Panc1 (cell line): ENCODE measurements around the gene VEZF1. TPM values are rescaled to one million over a fixed set of nuclear protein-coding genes. Genes with fewer than 3 reads are reported as not detected.

Source experiments
- ATAC-seq: fragments of 200-7000 bp; cut with Tn5 transposase; 2 replicates; pipeline ENCODE4 v1.9.1; 2020; ENCODE audit warnings: mild to moderate bottlenecking, moderate library complexity
- BruUV-seq: library from RNA; stranded (reverse); fragments of 400-500 nt; replicated peaks from 2 replicates; lab custom pipeline; 2021; lab: Mats Ljungman, UMichigan
- CTCF ChIA-PET: fragments of 300-600 bp; sonication (Branson Sonifier 250); formaldehyde crosslinking; loops from one replicate; lab custom pipeline; 2022; ENCODE audit warnings: antibody characterized with exemption; lab: Charles Lee
- POLR2A ChIA-PET: fragments of 300-600 bp; sonication (Branson Sonifier 250); formaldehyde crosslinking; loops from one replicate; lab custom pipeline; 2022; ENCODE audit warnings: antibody characterized with exemption; lab: Charles Lee
- DNase-seq: peaks from one replicate; pipeline ENCODE4 v3.0.0-alpha.2; 2010; ENCODE audit warnings: low read depth, low spot score
- H3K27ac ChIP-seq: 2 replicates; pipeline ENCODE4 v1.5.1; 2011; ENCODE audit warnings: mild to moderate bottlenecking, low read length, inconsistent platforms
- H3K27me3 ChIP-seq: fragments of 200-500 bp; sonication (Bioruptor generic); 2 replicates; pipeline ENCODE4 v1.6.0; 2014; ENCODE audit warnings: low read length, inconsistent platforms; ENCODE audit not compliant: control insufficient read depth, insufficient read depth
- H3K36me3 ChIP-seq: fragments of 200-500 bp; sonication (Bioruptor generic); 2 replicates; pipeline ENCODE4 v1.5.1; 2014; ENCODE audit warnings: inconsistent platforms, mild to moderate bottlenecking, low read length, moderate library complexity; ENCODE audit not compliant: control insufficient read depth, insufficient read depth
- H3K4me1 ChIP-seq: 2 replicates; pipeline ENCODE4 v1.5.1; 2011; ENCODE audit warnings: inconsistent platforms, mild to moderate bottlenecking, low read length, moderate library complexity; ENCODE audit not compliant: control insufficient read depth, insufficient read depth
- H3K4me3 ChIP-seq, 2 experiments: 2 replicates each; pipeline ENCODE4 v1.5.1; 2011 to 2012; ENCODE audit warnings: low read depth in 2 of 2, low read length in 2 of 2, mild to moderate bottlenecking in 2 of 2, inconsistent platforms in 1 of 2, moderate library complexity in 1 of 2
- H3K9me3 ChIP-seq: fragments of 200-500 bp; sonication (Bioruptor generic); 2 replicates; pipeline ENCODE4 v1.5.1; 2014; ENCODE audit warnings: low read depth, mild to moderate bottlenecking, inconsistent platforms, low read length, moderate library complexity; ENCODE audit not compliant: control insufficient read depth, insufficient read depth
- CTCF ChIP-seq: fragments of 450-650 bp; IDR thresholded peaks from 2 replicates; pipeline ENCODE4 v1.5.1; 2017; ENCODE audit warnings: mild to moderate bottlenecking
- POLR2AphosphoS5 ChIP-seq: IDR thresholded peaks from 2 replicates; pipeline ENCODE4 v1.6.1; 2012; ENCODE audit warnings: mild to moderate bottlenecking, low read depth, low read length, moderate library complexity
- REST ChIP-seq, 2 experiments: IDR thresholded peaks; 2 replicates each; pipeline ENCODE4 v1.6.1; 2011 to 2012; ENCODE audit warnings: low read depth in 2 of 2, control low read depth in 1 of 2, low read length in 1 of 2, mild to moderate bottlenecking in 1 of 2, moderate library complexity in 1 of 2; ENCODE audit not compliant: insufficient read depth in 1 of 2
- SIN3A ChIP-seq: IDR thresholded peaks from 2 replicates; pipeline ENCODE4 v1.6.1; 2012; ENCODE audit warnings: low read depth, mild to moderate bottlenecking, low read length, moderate library complexity, borderline replicate concordance; ENCODE audit not compliant: insufficient read depth
- TCF7L2 ChIP-seq: IDR thresholded peaks from 2 replicates; pipeline ENCODE4 v1.6.1; 2011; ENCODE audit warnings: mild to moderate bottlenecking, low read depth, low read length, inconsistent platforms
- in situ Hi-C: cut with HindIII; loops from 2 replicates; pipeline ENCODE4 v1.10.0; 2016; ENCODE audit warnings: low sequenced_read_pairs, low pct_unique_long_range_greater_than_20kb
- intact Hi-C: fragments of 100-400 bp; cut with micrococcal nuclease; formaldehyde crosslinking; loops from one replicate; pipeline ENCODE4 v1.10.0; 2022; ENCODE audit not compliant: unreplicated experiment
- total RNA-seq: library from RNA; stranded (reverse); gene quantifications from one replicate; pipeline ENCODE4 v1.2.1, GENCODE V29; 2021; ENCODE audit not compliant: unreplicated experiment

The VEZF1 gene
- total RNA-seq, 1 experiment from 2014 or later, result 73.5 TPM

DNA sequence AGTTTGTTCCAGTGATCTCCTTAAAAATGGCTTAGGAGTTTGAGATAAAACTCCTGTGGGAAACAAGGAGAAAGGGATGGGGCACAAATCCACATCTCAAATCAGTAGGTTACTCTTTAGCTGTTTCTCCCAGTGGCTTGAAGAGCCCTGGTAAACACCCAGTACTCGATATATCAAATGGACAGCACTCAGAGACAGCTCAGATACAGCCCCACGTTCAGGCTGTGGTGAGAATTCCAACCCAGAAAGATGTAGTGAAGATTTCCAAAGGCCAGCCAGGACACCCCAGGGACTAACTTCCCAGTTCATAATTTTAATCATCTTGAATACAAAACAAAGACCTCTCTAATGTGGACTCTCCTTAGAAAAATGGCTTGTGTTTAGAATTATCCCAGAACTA lies 6.4 kb upstream of the VEZF1 start:
- Histone ChIP-seq H3K36me3 (peaks cover 26% of the 10 kb centered on the region), H3K9me3 (no peaks in the 10 kb centered on the region), H3K4me1 (peaks cover 81% of the 10 kb centered on the region), H3K27ac (peak overlapping the region; percentile 73), H3K4me3 (no peak overlapping the region), H3K27me3 (no peaks in the 10 kb centered on the region)
- in situ Hi-C loops, result no loop called here
- ATAC-seq (peak; percentile 19; the same call in 1 of the 2 replicates), DNase-seq (no peak)
- no TSS peak for BruUV-seq
- intact Hi-C loops, result loop anchor here (2.0 kb wide), 1 partner anchor 136 kb away; no protein-coding TSS in a partner anchor
- ChIA-PET CTCF (interaction anchor here (0.8 to 1.8 kb wide), 4 partner anchors 134 to 139 kb away, joined by 5 to 6 read pairs (median 5); no protein-coding TSS in a partner anchor), POLR2A (interaction anchor here (1.2 kb wide), 1 partner anchor 43 kb away, joined by 4 read pairs; no protein-coding TSS in a partner anchor)
- TF ChIP-seq CTCF (no peak), SIN3A (no peak), REST (IDR thresholded peaks at IDR 0.05; ENCODE audit: insufficient read depth in 1 of 2, low read depth in 2 of 2, low read length in 1 of 2) (no peak), TCF7L2 (no peak), POLR2AphosphoS5 (no peak)

DNA sequence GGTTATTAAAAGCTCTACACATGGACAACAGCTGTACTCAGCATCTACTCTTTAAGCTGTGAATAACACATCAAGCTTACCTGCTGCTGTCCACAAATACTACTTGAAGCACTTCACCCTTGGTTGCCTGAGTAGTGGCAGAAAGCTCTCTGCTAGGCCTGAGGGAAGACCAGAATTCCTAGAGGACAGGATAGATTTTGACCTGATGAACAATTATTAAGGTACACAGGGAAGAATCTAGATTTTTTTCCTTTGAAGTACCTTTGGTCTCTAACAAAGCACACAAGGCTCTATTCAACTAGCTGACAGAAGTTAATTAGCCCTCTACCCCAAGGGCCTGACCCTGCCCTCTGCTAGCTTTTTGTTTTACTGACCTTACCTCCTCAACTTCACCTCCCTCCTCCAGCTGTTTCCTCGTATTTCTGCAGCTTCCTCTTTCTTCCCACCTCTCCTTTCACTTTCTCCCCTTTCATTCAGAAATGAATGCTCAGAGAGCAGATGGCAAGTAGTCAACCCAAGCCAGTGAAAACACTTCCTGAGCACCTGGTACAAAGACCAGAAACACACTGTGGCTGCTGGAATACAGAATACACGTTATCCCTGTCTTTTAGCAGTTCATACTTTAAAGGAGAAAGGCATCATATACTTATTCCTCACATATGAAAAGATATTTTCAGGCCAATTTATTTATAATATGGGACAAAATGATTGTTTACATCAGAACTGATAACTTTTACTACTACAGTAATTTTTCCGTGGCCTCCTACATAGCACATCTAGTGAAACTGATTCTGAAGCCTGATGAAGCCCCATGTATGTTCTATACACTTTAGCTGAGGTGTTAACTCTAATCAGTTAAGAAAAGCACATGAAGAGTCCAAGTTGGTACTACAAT lies 5.7 kb upstream of the VEZF1 start:
- peak overlapping the region; percentile 73 for H3K27ac ChIP-seq
- TF ChIP-seq POLR2AphosphoS5 (peak; percentile 66), TCF7L2 (0 out of 2 replicates have a peak, but pooled peaks have one; percentile 11), SIN3A (no peak), REST (IDR thresholded peaks at IDR 0.05; ENCODE audit: insufficient read depth in 1 of 2, low read depth in 2 of 2, low read length in 1 of 2) (no peak), CTCF (no peak)
- ATAC-seq, result peak; percentile 10; the same call in 1 of the 2 replicates
- in situ Hi-C loops (no loop called here), intact Hi-C loops (loop anchor here (2.0 kb wide), 1 partner anchor 135 kb away; no protein-coding TSS in a partner anchor)
- H3K4me1 ChIP-seq, result peaks cover 82% of the 10 kb centered on the region
- DNase-seq, result no peak
- CTCF ChIA-PET, result interaction anchor here (0.6 to 1.6 kb wide), 3 partner anchors 110 to 135 kb away, joined by 5 to 8 read pairs (median 6); no protein-coding TSS in a partner anchor
- no TSS peak for BruUV-seq
- no peaks in the 10 kb centered on the region for H3K27me3 ChIP-seq
- POLR2A ChIA-PET, result interaction anchor here (0.7 to 1.2 kb wide), 6 partner anchors 9 to 135 kb away, joined by 3 to 8 read pairs (median 4); no protein-coding TSS in a partner anchor
- no peak overlapping the region for H3K4me3 ChIP-seq
- H3K9me3 ChIP-seq, result no peaks in the 10 kb centered on the region
- H3K36me3 ChIP-seq, result peaks cover 19% of the 10 kb centered on the region
